Heart left ventricle (tissue), 16 donors: ENCODE data around the gene RIC8A. TPM values are rescaled to one million over a fixed set of nuclear protein-coding genes. Genes with fewer than 3 reads are reported as not detected.
"Not testable (repeated sequence)": the region's sequence is repeated elsewhere in the genome, so short reads cannot be mapped to it uniquely, and the experiment has no call there.

ENCODE experiments used
- ATAC-seq, 4 donors: fragments of 200-7000 bp; cut with Tn5 transposase; one replicate each; pipeline ENCODE4 v1.9.1; 2020 to 2022; ENCODE audit warnings: moderate library complexity in 4 of 4, mild to moderate bottlenecking in 3 of 4, moderate number of reproducible peaks in 1 of 4
- DNase-seq, 5 donors: peaks; one replicate each; pipeline ENCODE4 v3.0.0-alpha.2; 2020
- H3K27ac ChIP-seq, 12 donors: fragments of 200-600 bp; sonication (generic) in 4 of 12; one replicate each; pipeline versions ENCODE4 v1.5.0 to v1.8.0; 2016 to 2022; ENCODE audit warnings: mild to moderate bottlenecking in 2 of 12
- H3K27me3 ChIP-seq, 9 donors: fragments of 200-600 bp; sonication (generic) in 2 of 9; one replicate each; pipeline versions ENCODE4 v1.5.1 to v1.8.0; 2016 to 2022; ENCODE audit warnings: mild to moderate bottlenecking in 3 of 9
- H3K36me3 ChIP-seq, 9 donors: fragments of 200-600 bp; sonication (generic) in 2 of 9; one replicate each; pipeline versions ENCODE4 v1.5.0 to v1.8.0; 2018 to 2022; ENCODE audit warnings: mild to moderate bottlenecking in 2 of 9
- H3K4me1 ChIP-seq, 12 donors: fragments of 200-600 bp; sonication (generic) in 4 of 12; one replicate each; pipeline versions ENCODE4 v1.5.0 to v1.8.0; 2016 to 2022; ENCODE audit warnings: mild to moderate bottlenecking in 3 of 12
- H3K4me3 ChIP-seq, 12 donors: fragments of 200-600 bp; sonication (generic) in 4 of 12; one replicate each; pipeline versions ENCODE4 v1.5.0 to v1.8.0; 2017 to 2022; ENCODE audit warnings: mild to moderate bottlenecking in 9 of 12, moderate library complexity in 4 of 12
- H3K9me3 ChIP-seq, 12 donors: fragments of 200-600 bp; sonication (generic) in 4 of 12; one replicate each; pipeline versions ENCODE4 v1.5.0 to v1.8.0; 2016 to 2022; ENCODE audit warnings: mild to moderate bottlenecking in 1 of 12
- CTCF ChIP-seq, 12 donors: fragments of 200-600 bp; sonication (generic) in 4 of 12; IDR thresholded peaks; one replicate each; pipeline versions ENCODE4 v1.5.0 to v1.8.0; 2018 to 2022; ENCODE audit warnings: antibody characterized with exemption in 12 of 12, mild to moderate bottlenecking in 5 of 12
- POLR2A ChIP-seq, 2 donors: fragments of 450-650 bp; IDR thresholded peaks; one replicate each; pipeline ENCODE4 v1.6.1; 2017; ENCODE audit warnings: antibody characterized with exemption in 2 of 2, mild to moderate bottlenecking in 2 of 2, moderate library complexity in 2 of 2
- WGBS, 4 donors: extraction: QIAGEN DNeasy Blood & Tissue Kit in 2 of 4; methylation state at CpG; one replicate each; pipeline versions ENCODE4 v1.1.5 to v1.1.7; 2013 to 2018; 5-methylcytosine and 5-hydroxymethylcytosine counted together
- intact Hi-C, 10 donors: fragments of 100-400 bp; cut with DNase I; formaldehyde crosslinking; loops; one replicate each; pipeline versions ENCODE4 v1.11.1 to v1.14.2; 2022
- polyA plus RNA-seq, 2 donors: library from polyadenylated mRNA; stranded (reverse); fragments of 200-250 nt; gene quantifications; one replicate each; pipeline ENCODE4 v1.2.3, GENCODE V29; 2013
- total RNA-seq, 9 donors: library from RNA; depleted of rRNA in 2 of 9; stranded (reverse); fragments of >200 nt in 2 of 9; fragmentation: NEBNext Ultra II Directional in 3 of 9; extraction: Animal tissue kit (Norgen Biotek cat#: 25700) in 3 of 9; gene quantifications; one replicate each; pipeline versions ENCODE4 v1.1.0 to v1.2.4, GENCODE V29; 2016 to 2023
- donor health status: ischemic (EF 13 %, LVEDD 7.1; RV severe dilation, severe dysfunction).
- donor health status: healthy with polysubstance abuse.
- donor health status: DM: no; HTN: yes; CAD: no.
- donor health status: DM: no; HTN: no; CAD: no.
- donor health status: ischemic (EF 25% LVEDD 6.9; RV normal size, moderate dysfunction).
- donor health status: ischemic (EF 25% LVEDD 5.7; RV mildly dilated, moderate dysfunction).
- donor health status: healthy.
- donor health status: DM: yes; HTN: yes; CAD: no.
- donor health status: ischemic (EF 35%, LVEDD 5.7; RV mildly dilated, moderate dysfunction).
- donor health status: nonischemic (EF 11% LVEDD 7.7; RV severe dilation, severe dysfunction).
- donor health status: DM: yes; HTN: yes; CAD: no.
- donor health status: PGD.
- donor health status: ischemic (EF 29% LVEDD 5.4; RV normal size, mild dysfunction).
- donor health status: nonischemic (EF 23%, LVEDD 6.1; RV moderate dilation, normal function).

The RIC8A gene
- total and polyA plus RNA-seq, 11 donors = 32.7 to 99.5 (median 74.3) TPM

- H3K4me3 ChIP-seq, H3K27me3 ChIP-seq, H3K9me3 ChIP-seq, H3K27ac ChIP-seq, intact Hi-C loops, H3K4me1 ChIP-seq, H3K36me3 ChIP-seq: not testable (repeated sequence)
- ATAC-seq (peak in 3 of 4 donors; percentile 65 to 76 (median 71)), DNase-seq (peak in 3 of 5 donors; percentile 18 to 65 (median 42))
- 44 to 92% (median 76%) methylated on average over 3 to 6 of the region's 8 CpGs for WGBS, 4 donors
- TF ChIP-seq CTCF (IDR thresholded peaks at IDR 0.05) = peak in 11 of 12 donors; percentile 28 to 58 (median 46)
These were observed 15.7 kb upstream of the RIC8A start for GRCh38 chr11:191490-192478.

- H3K4me1 ChIP-seq, H3K27me3 ChIP-seq, intact Hi-C loops, H3K4me3 ChIP-seq, DNase-seq, H3K36me3 ChIP-seq, ATAC-seq, H3K9me3 ChIP-seq, H3K27ac ChIP-seq: not testable (repeated sequence)
- WGBS, 4 donors = 85 to 90% (median 90%) methylated on average over 2 to 8 of the region's 11 CpGs; no CpG with 5 or more reads in 1 of the 4 donors
These were observed 14.8 kb upstream of the RIC8A start, which contains the start of gene SCGB1C1 for GRCh38 chr11:192674-193128. SCGB1C1 (plus strand) TSS chr11:193078; CDS start chr11:193100, 22 bp downstream.

GRCh38 chr11:193481-193880, 14.0 kb upstream of the RIC8A start:
- H3K4me3 ChIP-seq, H3K27me3 ChIP-seq, H3K4me1 ChIP-seq, H3K36me3 ChIP-seq, H3K9me3 ChIP-seq, H3K27ac ChIP-seq, ATAC-seq, intact Hi-C loops: not testable (repeated sequence)
- DNase-seq = peak in 1 of 5 donors; percentile 10
- 65 to 78% (median 76%) methylated on average over 5 of the region's 5 CpGs for WGBS, 4 donors

- peaks cover 0 to 21% (median 11%) of the 10 kb centered on the region in 9 donors for H3K36me3 ChIP-seq
- H3K4me3 ChIP-seq = no peak overlapping the region
- no peak overlapping the region for H3K27ac ChIP-seq
- ATAC-seq (peak in 1 of 4 donors; percentile 3), DNase-seq (peak in 3 of 5 donors; percentile 6 to 31 (median 15))
- peaks cover 0 to 8% (median 0%) of the 10 kb centered on the region in 12 donors for H3K4me1 ChIP-seq
- intact Hi-C loops = loop anchor here in 1 of 10 donors (5.0 kb wide), 1 partner anchor 165 kb away; no protein-coding TSS in a partner anchor
- no peak for TF ChIP-seq CTCF (IDR thresholded peaks at IDR 0.05)
- no peak for TF ChIP-seq POLR2A (IDR thresholded peaks at IDR 0.05)
- H3K27me3 ChIP-seq = no peaks in the 10 kb centered on the region
- 83 to 94% (median 86%) methylated on average over 15 to 23 of the region's 23 CpGs for WGBS, 4 donors
- no peaks in the 10 kb centered on the region for H3K9me3 ChIP-seq
These were observed 10.4 kb upstream of the RIC8A start for GRCh38 chr11:196786-197731.
